KOPT-K1 (cell line): ENCODE results near the gene GLCE.
"Not testable (repeated sequence)": the region's sequence is repeated elsewhere in the genome, so short reads cannot be mapped to it uniquely, and the experiment has no call there.

ENCODE experiments used
- H3K27ac ChIP-seq: fragments of 200-600 bp; sonication (generic); 2 replicates; pipeline ENCODE4 v1.5.1; 2016; ENCODE audit warnings: antibody characterized with exemption, mild to moderate bottlenecking, low read depth, low read length; ENCODE audit not compliant: poor library complexity, severe bottlenecking
- H3K36me3 ChIP-seq: fragments of 200-600 bp; sonication (generic); 2 replicates; pipeline ENCODE4 v1.5.1; 2017; ENCODE audit warnings: antibody characterized with exemption, mild to moderate bottlenecking, low read length, moderate library complexity; ENCODE audit not compliant: insufficient read depth
- H3K9me3 ChIP-seq: fragments of 200-600 bp; sonication (generic); 2 replicates; pipeline ENCODE4 v1.5.1; 2017; ENCODE audit warnings: antibody characterized with exemption, low read length, mild to moderate bottlenecking; ENCODE audit not compliant: insufficient read depth, poor library complexity, severe bottlenecking

Gene GLCE

GRCh38 chr15:69280783-69281182 lies 120.3 kb downstream of the GLCE start:
- H3K36me3 ChIP-seq, result no peaks in the 10 kb centered on the region
- H3K9me3 ChIP-seq, result no peaks in the 10 kb centered on the region
- H3K27ac ChIP-seq, result no peak overlapping the region

GRCh38 chr15:69282104-69282743 lies 121.8 kb downstream of the GLCE start:
- no peak overlapping the region for H3K27ac ChIP-seq
- no peaks in the 10 kb centered on the region for H3K36me3 ChIP-seq
- no peaks in the 10 kb centered on the region for H3K9me3 ChIP-seq

GRCh38 chr15:69285834-69286233 lies 125.4 kb downstream of the GLCE start:
- no peaks in the 10 kb centered on the region for H3K36me3 ChIP-seq
- no peak overlapping the region for H3K27ac ChIP-seq
- H3K9me3 ChIP-seq, result no peaks in the 10 kb centered on the region

GRCh38 chr15:69288011-69288410 lies 127.6 kb downstream of the GLCE start:
- H3K9me3 ChIP-seq, result no peaks in the 10 kb centered on the region
- H3K36me3 ChIP-seq, result no peaks in the 10 kb centered on the region
- H3K27ac ChIP-seq, result no peak overlapping the region

GRCh38 chr15:69288531-69289341 lies 128.3 kb downstream of the GLCE start:
- Histone ChIP-seq H3K36me3 (no peaks in the 10 kb centered on the region), H3K27ac (no peak overlapping the region), H3K9me3 (no peaks in the 10 kb centered on the region)

GRCh38 chr15:69289342-69290146 lies 129.1 kb downstream of the GLCE start:
- no peaks in the 10 kb centered on the region for H3K36me3 ChIP-seq
- no peak overlapping the region for H3K27ac ChIP-seq
- no peaks in the 10 kb centered on the region for H3K9me3 ChIP-seq

GRCh38 chr15:69290346-69291164 lies 130.1 kb downstream of the GLCE start:
- H3K9me3 ChIP-seq, result no peaks in the 10 kb centered on the region
- no peaks in the 10 kb centered on the region for H3K36me3 ChIP-seq
- no peak overlapping the region for H3K27ac ChIP-seq

- H3K27ac ChIP-seq, H3K36me3 ChIP-seq, H3K9me3 ChIP-seq: not testable (repeated sequence)
Observed at GRCh38 chr15:69291651-69292050, 131.2 kb downstream of the GLCE start.

GRCh38 chr15:69292826-69293420 lies 132.5 kb downstream of the GLCE start:
- Histone ChIP-seq H3K27ac (no peak overlapping the region), H3K9me3 (no peaks in the 10 kb centered on the region), H3K36me3 (no peaks in the 10 kb centered on the region)

GRCh38 chr15:69293741-69294615 lies 133.5 kb downstream of the GLCE start:
- Histone ChIP-seq H3K27ac (no peak overlapping the region), H3K9me3 (no peaks in the 10 kb centered on the region), H3K36me3 (no peaks in the 10 kb centered on the region)

- H3K36me3 ChIP-seq, result no peaks in the 10 kb centered on the region
- no peaks in the 10 kb centered on the region for H3K9me3 ChIP-seq
- H3K27ac ChIP-seq, result no peak overlapping the region
Observed at GRCh38 chr15:69296606-69297005, 136.2 kb downstream of the GLCE start.

- H3K27ac ChIP-seq, result no peak overlapping the region
- H3K36me3 ChIP-seq, result no peaks in the 10 kb centered on the region
- H3K9me3 ChIP-seq, result no peaks in the 10 kb centered on the region
Observed at GRCh38 chr15:69297642-69298353, 137.4 kb downstream of the GLCE start.

GRCh38 chr15:69298354-69298696 lies 137.9 kb downstream of the GLCE start:
- H3K9me3 ChIP-seq, result no peaks in the 10 kb centered on the region
- H3K36me3 ChIP-seq, result no peaks in the 10 kb centered on the region
- H3K27ac ChIP-seq, result no peak overlapping the region
